ENCODE measurements around the gene MIDN.

- TF ChIP-seq CTCF (IDR thresholded peaks at IDR 0.05; ENCODE audit: poor library complexity), result no peak
- no peak for TF ChIP-seq EZH2phosphoT487 (IDR thresholded peaks at IDR 0.05; ENCODE audit: low read depth, severe bottlenecking, unreplicated experiment)
- no peak for TF ChIP-seq EZH2 (IDR thresholded peaks at IDR 0.05; ENCODE audit: borderline replicate concordance)
Measured at GRCh38 chr19:1290196-1290702, 41.9 kb downstream of the MIDN start.

Measured in hepatocyte (in vitro differentiated cells).